SK-N-MC (cell line): ENCODE measurements around the gene ZNF593OS.

Experiments used
- EZH2 ChIP-seq: fragments of 200-600 bp; sonication (generic); IDR thresholded peaks from one replicate; pipeline ENCODE4 v1.6.1; 2017; ENCODE audit warnings: antibody characterized with exemption
- FOXP2 ChIP-seq: optimal IDR thresholded peaks from 2 replicates; pipeline ENCODE3; 2011; ENCODE audit warnings: mild to moderate bottlenecking, moderate library complexity; ENCODE audit not compliant: insufficient read depth; ENCODE audit errors: extremely low read length, control extremely low read depth
- POLR2AphosphoS5 ChIP-seq: IDR thresholded peaks from 2 replicates; pipeline ENCODE4 v1.6.1; 2012; ENCODE audit warnings: mild to moderate bottlenecking, low read depth, low read length, borderline replicate concordance

GRCh38 chr1:26119892-26120608, 51.6 kb downstream of the ZNF593OS start:
- TF ChIP-seq EZH2 (no peak), POLR2AphosphoS5 (no peak), FOXP2 (no peak)
